8988T (cell line): Measurements from ENCODE around the gene CD40.

Source experiments
- DNase-seq: peaks from one replicate; pipeline ENCODE4 v3.0.0; 2011

CD40 gene

GRCh38 chr20:46175127-46175494 is 57.0 kb downstream of the CD40 start:
- DNase-seq = no peak

DNA sequence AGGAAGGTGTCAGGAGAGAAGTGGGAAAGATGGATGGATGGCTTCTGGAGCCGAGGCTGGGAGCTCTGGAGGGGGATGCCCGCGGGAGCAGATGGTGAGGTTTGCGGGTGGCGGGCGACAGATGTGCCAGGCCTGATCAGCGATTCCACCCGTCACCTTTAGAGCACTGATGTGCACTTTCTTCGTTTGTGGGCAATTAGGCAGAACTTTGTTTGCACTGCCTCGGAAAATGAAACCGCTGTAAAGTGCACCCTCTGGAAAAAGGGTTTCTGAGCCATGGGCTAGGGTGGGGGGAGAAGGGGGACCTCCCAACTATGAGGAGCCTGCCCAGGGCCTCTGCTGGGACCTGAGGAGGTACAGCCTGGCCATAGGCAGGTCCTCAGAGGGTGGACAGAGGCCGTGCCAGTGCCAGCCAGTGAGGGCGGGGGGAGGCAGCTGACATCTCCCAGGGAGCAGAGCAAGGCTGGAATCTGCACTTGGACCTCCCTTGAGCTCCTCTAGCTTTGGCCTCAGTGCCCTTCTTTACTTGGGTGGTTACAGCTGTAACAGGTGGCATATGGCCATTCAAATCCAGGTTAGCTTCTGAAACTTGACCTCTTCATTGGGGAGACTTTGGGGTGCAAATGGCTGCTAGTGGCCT is 58.7 kb downstream of the CD40 start:
- DNase-seq = no peak

- DNase-seq = no peak
These were observed 59.7 kb downstream of the CD40 start for GRCh38 chr20:46177768-46178167.

DNA sequence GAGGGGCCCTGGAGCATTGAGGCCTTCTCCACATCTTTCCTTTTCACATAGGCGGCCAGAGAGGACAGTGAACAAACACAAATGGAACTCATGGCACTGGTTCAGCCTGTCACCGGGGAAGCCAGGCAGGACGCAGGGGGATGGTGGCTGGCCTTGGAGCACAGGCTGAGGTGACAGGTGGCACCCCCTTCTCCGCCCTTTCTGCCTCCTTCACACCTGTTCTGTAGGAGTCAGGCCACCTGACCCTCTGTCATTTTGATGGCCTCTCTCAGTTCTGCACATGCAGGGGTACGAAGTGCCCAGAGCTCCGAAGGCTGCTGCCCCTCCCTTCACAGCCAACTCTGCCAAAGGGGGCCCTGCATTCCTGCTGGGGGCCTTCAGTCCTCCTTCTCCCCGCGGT is 60.8 kb downstream of the CD40 start:
- DNase-seq = no peak
